IPS-11a (cell line): ENCODE data around the gene MEI1.
"Not testable (repeated sequence)": the region's sequence is repeated elsewhere in the genome, so short reads cannot be mapped to it uniquely, and the experiment has no call there.

Source experiments
- H3K4me3 ChIP-seq: one replicate; pipeline ENCODE4 v1.5.1; 2013; ENCODE audit warnings: low read depth, low read length, control low read depth

MEI1 gene, protein sequence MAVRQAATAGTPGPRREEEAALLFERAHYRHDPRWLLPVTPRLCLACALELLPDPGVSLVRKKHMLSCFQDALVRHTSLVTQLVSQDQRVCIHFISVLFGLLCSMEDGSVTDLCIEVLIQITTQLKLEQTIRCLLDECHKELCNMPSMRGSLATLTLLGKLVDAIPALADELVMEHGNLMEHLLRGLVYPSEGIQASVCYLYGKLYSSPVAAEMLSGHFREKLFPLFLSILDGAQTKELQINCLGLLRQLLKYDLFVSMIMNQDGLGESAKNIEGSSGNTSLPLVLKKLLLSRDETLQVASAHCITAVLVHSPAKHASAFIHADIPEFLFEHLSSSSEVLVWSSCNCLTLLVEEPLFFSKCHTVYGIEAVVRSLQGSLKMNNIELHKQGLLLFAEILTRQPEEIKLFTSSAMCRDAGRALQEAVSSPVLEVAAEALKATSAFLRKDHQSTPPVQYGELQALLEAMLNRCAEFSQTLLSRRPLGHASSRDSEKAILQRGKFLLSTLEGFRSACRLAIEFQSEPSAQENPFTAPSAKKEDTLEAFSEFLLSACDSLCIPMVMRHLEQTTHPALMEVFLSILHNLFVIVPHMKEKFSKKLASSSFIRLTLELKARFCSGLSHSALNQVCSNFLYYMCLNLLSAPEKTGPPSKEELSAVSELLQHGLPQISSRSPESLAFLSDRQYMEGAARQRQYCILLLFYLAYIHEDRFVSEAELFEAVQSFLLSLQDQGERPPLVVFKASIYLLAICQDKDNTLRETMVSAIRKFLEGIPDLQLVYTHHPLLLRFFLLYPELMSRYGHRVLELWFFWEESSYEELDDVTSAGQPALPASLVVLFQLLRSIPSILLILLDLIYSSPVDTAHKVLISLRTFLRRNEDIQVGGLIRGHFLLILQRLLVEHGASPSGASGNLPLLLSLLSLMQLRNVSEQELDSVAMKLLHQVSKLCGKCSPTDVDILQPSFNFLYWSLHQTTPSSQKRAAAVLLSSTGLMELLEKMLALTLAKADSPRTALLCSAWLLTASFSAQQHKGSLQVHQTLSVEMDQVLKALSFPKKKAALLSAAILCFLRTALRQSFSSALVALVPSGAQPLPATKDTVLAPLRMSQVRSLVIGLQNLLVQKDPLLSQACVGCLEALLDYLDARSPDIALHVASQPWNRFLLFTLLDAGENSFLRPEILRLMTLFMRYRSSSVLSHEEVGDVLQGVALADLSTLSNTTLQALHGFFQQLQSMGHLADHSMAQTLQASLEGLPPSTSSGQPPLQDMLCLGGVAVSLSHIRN

DNA sequence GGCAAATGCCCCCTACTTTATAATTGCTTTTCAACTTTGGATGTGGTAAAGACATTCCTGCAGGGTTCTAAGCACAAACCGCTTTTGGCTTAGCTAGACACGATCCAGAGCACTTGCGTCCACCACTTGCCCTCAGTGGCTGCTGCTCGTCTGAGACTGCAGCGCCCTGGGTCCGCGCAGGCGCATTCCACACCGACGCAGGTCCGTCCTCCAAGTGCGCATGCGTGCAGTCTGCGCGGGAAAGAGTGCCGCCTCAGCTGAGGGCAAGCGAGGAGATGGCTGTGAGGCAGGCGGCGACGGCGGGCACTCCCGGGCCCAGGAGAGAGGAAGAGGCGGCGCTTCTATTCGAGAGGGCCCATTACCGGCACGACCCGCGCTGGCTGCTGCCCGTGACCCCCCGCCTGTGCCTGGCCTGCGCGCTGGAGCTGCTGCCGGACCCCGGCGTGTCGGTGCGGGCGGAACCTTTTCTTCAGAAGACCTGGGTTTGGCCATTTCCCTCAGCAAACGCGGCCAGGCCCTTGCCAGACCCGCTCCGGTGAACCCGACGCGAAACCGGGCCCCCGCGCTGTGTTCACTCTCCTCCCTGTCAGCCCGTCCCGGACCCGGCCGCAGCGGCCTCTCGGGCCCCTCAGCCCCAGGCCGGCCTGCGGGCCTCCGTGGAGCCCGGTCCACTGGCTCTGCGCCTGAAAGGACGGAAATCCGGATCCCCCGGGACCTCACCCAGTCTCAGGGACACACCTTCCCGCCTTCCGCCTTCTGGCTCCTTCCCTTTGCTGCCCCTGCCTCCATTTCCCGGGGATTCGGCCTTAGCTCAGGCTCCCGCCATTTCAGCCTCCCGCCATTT lies at the start of gene MEI1:
Gene MEI1, plus strand, starts transcription at position 240 of the 844 bp plus-strand sequence. Its CDS starts 36 bp downstream, at position 276.
- no peak within 1 kb of the TSS for H3K4me3 ChIP-seq

DNA sequence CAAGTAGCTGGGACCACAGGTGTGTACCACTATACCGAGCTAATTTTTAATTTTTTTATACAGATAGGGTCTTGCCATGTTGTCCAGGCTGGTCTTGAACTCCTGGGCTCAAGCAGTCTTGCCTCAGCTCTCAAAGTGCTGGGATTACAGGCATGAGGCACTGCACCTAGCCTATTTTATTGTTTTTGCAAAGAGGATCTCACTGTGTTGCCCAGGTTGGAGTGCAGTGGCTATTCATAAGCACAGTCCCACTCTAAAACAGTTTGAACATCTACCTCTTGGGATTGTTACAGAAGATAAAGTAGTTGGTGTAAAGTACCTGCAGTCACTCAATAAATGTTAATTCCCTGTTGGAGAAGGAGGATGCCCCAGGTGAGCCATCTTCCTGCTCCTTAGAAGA lies 49.1 kb upstream of the MEI1 start:
- no peak overlapping the region for H3K4me3 ChIP-seq

DNA sequence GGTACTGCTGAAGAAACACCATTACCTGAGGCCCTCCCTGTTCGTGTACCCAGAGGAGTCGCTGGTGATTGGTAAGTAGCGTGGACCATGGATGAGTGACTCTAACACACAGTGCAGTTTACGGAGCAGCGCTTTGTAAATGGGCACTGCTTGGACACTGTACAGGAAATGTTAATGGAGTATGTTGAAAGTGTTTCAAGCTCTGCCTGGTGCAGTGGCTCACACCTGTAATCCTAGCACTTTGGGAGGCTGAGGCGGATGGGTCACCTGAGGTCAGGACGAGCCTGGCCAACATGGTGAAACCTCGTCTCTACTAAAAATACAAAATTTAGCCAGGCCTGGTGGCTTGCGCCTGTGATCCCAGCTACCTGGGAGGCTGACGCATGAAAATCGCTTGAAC lies 48.5 kb upstream of the MEI1 start:
- no peak overlapping the region for H3K4me3 ChIP-seq

DNA sequence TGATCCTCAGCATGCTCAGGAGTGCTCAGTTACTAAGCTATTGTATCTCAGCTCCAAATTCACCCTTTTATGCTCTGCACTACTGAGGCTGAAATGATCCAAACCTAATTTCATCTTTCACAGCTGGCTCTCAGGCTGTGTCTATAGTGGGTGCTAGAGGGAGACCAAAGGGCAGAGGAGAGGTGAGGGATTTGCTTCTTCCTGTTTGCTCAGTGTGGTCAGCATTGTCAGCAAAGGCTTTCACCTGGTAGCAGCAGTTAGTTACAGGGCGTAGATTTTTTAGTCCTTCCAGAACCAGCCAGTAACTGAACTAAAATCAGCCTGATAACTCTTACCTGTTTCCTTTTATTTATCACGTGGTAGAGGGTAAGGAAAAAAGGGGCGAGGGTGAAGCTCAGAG lies 45.0 kb upstream of the MEI1 start:
- no peak overlapping the region for H3K4me3 ChIP-seq

DNA sequence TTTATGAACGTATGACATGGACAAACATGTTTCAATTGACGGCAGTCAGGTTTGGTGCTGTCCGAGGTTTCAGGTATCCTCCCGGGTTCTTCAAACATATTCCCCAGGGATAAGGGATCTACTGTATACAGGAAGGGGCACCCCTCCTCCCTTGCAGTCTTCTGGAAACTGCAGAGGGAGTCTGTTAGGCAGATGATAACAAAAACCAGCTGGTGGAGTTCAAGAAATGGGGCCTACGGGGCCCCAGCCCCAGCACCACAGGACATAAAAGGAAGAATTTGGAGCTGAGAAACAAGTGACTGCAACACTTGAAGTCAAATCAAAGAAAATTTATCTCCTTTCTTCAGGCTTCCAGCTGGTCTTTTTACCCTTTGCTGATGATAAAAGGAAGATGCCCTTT lies 42.7 kb upstream of the MEI1 start:
- H3K4me3 ChIP-seq = no peak overlapping the region

DNA sequence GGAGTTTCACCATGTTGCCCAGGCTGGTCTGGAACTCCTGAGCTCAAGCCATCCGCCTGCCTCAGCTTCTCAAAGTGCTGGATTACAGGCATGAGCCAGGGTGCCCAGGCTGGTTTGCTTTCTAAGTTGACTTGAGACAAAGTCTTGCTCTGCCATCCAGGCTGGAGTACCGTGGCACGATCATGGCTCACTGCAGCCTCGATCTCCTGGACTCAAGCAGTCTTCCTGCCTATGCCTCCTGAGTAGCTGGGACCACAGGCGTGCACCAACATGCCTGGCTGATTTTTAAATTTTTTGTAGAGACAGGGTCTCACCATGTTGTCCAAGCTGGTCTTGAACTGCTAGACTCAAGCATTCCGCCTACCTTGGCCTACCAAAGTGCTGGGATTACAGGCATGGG lies 41.6 kb upstream of the MEI1 start:
- H3K4me3 ChIP-seq = no peak overlapping the region

DNA sequence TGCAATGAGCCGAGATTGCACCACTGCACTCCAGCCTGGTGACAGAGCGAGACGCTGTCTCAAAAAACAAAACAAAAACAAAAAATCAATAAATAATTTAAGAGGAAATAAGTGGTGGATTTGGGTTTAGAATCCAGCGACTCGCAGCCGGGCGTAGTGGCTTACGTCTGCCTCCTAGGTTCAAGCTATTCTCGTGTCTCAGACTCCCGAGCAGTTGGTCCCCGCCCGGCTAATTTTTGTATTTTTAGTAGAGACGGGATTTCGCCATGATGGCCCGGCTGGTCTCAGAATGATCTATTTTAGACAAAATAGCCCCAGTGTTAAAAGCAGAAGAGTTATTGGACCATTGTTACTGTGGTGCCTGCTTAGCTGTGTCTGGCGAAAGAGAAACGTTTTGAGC lies 40.4 kb upstream of the MEI1 start:
- H3K4me3 ChIP-seq = no peak overlapping the region

DNA sequence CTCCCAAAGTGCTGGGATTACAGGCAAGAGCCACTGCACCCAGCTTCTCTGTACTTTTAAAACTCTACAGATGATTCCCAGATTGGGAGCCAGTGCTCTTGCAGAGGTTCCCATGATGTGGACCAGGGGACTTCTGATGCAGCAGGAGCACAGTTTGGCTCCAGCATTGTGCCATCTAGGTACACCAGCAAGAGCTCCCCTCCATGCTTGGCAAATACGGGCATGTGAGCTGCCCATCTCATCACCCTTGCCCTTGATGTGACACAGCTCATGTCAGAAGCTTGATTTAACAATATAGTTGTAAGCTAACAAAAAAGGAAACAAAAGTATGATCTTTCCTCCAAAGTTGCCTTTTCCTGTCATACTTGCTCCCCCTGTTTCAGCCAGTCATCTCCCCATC lies 39.4 kb upstream of the MEI1 start:
- H3K4me3 ChIP-seq = no peak overlapping the region

DNA sequence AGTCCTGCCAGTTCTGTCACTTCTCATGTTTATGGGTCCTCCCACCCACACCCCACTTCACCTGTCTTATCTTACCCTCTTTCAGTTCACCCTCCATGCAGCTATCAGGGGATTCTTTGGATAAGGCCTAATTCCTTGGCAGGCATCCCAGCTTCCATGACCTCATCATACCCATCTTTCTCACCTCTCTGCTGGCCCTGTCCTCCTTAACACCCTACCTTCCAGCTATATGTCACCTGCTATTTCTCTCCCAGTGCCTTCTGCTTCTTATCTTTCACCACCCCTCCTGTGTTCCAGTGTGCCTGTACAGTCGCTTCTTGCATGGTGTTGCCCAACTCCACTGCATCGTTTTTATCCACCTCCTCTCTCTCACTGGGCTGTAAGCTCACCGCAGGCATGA lies 38.9 kb upstream of the MEI1 start:
- no peak overlapping the region for H3K4me3 ChIP-seq

DNA sequence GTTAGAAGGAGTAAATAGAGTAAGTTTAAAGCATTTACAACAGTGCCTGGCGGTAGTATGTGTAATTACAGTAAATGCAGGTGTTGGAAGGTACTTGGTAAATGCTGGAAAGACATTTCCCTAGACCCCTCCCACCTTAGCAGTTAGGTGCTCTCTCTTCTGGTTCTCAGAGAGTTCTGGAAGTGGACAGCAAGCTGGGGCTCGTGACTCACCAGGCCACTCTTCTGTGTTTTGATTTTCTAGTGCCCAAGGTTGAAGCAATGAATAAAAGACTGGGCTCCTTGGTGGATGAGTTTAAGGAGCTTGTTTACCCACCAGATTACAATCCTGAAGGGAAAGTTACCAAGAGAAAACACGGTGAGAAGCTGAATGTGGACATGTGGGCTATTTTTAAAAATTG lies 38.2 kb upstream of the MEI1 start:
- no peak overlapping the region for H3K4me3 ChIP-seq

DNA sequence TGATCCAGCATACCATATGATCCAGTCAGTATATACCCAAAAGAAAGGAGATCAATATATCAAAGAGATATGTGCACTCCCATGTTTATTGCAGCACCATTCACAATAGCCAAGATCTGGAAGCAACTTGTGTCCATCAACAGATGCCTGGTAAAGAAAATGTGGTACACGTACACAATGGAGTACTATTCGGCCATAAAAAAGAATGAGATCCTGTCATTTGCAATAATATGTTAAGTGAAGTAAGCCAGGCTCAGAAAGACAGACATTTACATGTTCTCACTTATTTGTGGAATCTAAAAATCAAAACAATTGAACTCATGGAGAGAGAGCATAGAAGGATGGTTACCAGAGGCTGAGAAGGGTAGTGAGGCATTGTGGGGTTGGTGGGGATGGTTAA lies 37.6 kb upstream of the MEI1 start:
- no peak overlapping the region for H3K4me3 ChIP-seq

DNA sequence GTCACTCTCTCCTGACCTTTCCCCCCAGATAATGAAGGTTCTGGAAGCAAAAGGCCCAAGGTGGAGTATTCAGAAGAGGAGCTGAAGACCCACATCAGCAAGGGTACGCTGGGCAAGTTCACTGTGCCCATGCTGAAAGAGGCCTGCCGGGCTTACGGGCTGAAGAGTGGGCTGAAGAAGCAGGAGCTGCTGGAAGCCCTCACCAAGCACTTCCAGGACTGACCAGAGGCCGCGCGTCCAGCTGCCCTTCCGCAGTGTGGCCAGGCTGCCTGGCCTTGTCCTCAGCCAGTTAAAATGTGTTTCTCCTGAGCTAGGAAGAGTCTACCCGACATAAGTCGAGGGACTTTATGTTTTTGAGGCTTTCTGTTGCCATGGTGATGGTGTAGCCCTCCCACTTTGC lies 35.7 kb upstream of the MEI1 start:
- not testable (repeated sequence) for H3K4me3 ChIP-seq

DNA sequence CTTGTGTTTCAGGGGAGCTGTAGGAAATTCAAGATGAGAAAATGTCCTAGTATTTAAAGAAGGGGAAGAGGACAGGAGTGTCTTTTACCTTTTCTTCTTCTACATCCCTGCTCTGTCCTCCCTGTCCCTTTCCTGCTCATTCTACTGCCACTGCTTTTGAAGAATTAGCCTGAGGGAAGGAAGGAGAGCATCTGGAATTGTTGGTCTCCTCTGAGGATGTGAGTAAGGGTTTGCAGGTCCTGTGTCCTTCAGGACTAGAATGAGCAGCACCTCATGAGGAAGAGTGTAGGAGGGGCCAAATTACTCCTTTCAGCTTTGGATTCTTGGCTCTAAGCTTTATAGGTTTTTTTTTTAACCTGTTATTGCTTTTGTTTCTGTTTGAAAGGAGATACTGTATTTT lies 34.8 kb upstream of the MEI1 start:
- no peak overlapping the region for H3K4me3 ChIP-seq

DNA sequence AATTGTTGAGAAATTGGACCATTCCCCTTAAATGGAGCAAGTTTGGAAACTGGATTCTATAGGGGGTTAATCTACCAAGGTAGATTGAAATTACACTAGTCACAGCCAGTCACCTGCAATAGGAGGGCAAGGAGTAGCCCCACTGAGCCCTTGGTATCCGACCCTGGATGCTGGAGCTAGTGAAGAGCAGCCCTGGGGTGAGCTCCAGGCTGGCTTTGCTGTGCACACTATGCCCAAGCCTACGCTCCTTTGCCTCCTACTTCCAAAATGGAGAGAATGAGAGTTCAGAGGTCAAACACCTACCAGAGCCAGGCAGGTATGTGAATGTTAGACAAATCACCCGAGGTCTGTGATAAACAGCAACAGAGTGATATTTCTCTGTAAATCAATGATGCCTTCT lies 34.4 kb upstream of the MEI1 start:
- no peak overlapping the region for H3K4me3 ChIP-seq

DNA sequence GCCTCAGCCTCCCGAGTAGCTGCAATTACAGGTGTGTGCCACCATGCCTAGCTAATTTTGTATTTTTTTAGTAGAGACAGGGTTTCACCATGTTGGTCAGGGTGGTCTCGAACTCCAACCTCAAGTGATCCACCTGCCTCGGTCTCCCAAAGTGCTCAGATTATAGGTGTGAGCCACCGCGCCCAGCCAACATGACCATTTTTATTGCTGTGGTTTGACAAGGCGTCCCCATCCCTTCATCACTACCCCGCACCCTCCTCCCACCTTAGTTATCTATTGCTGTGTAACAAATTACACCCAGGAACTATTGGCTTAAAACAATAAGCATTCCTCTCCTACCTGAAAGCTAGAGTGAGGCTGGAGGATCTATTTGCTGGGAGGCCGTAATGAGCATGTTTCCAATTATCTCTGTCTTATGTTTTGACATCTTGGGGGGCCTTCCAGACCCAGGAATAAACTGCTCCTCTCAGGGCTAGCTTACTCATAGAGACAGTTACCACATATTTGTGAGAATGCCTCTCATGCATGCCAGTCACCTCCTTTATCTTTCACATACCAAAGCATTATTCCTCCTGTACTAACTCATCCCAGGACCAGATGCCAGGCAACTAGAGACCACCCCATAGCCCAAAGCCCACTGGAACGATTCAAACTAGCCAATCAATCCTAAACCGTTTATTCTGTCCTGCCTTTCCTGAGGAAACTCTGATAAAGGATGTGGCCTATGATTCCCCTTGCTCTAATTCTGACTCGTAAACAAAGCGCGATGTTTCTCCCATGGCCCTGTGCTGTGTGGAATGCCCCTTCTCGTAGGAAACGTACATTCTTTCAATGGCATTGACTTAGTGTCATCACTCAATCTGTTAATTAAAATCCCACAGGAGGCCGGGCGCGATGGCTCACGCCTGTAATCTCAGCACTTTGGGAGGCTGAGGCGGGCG lies 30.1 kb upstream of the MEI1 start:
- no peak overlapping the region for H3K4me3 ChIP-seq

DNA sequence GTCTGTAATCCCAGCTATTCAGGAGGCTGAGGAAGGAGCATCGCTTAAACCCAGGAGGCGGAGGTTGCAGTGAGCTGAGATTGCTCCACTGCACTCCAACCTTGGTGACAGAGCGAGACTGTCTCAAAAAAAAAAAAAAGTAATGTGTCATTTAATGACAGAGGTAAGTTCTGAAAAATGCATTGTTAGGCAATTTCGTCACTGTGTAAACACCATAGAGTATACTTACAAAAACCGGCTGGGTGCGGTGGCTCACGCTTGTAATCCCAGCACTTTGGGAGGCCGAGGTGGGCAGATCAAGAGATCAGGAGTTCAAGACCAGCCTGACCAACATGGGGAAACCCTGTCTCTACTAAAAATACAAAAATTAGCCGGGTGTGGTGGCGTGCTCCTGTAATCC lies 27.2 kb upstream of the MEI1 start:
- not testable (repeated sequence) for H3K4me3 ChIP-seq

DNA sequence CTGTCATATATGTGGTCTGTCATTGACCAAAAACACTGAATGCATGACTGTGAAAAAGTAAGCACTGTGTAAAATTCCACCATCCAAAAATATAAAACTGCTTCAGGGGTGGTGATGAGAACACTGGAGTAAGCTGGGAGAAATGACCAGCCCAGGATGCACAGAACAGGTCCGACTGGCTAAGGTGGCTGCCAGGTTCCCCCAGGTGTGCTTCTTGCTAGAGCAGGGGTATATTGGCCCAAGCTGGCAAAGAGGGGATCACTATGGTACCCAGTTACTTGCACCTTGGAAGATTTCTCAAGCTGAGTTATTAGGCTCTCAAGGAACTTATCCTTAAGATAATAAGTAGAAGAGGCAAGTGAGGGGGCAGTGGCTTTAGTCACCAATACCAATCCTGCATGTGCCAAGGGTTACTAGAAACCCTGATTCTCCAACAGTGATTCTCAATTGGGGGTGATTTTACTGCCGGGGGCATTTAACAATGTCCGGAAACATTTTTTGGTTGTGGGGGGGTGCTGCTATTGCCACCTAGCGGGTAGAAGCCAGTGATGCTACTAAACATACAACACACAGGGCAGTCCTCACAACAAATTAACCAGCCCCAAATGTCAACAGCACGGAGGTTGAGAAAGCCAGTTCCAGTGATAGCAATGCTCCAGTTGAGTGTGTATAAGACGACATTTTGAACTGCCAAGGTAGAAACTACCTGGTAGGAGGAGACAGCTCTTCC lies 26.4 kb upstream of the MEI1 start:
- H3K4me3 ChIP-seq = no peak overlapping the region

DNA sequence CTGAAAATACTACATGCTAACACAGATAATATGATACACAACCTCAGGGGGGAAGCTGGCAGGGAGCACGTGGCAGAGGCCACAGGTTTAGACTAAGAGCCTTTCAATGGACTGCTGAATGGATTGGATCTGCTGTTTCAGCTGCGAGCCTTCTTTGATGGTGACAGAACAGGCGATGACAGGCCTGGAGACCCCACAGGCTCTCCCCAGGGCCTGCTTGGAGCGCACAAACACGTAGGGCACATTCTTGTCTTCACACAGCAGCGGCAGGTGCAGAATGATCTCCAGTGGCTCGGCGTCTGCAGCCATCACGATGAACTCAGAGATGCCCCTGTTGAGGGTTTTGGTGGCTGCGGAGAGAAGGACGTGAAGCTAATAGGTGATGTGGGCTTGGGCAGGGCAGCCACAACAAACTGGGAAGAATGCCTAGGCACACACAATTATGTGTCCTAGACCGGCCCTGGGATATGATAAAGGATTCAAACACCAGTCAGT lies 24.4 kb upstream of the MEI1 start:
- H3K4me3 ChIP-seq = no peak overlapping the region

DNA sequence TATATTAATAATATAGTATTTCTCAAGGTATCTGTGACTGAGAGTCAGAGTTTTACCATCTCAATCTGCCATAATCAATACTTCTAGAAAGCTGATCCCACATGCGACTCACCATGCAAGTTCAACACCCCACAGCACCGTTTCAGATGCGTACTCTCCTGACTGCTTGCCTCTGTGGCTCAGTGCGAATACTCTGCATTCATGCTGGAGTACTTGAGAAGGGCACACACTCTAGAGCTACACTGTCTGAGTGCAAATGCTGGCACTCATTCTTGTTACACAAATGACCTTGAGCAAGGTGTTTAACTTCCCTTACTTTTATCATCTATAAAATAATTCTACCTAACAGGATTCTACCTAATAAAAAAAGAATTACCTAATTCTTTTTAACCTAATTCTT lies 23.2 kb upstream of the MEI1 start:
- no peak overlapping the region for H3K4me3 ChIP-seq
